ENCODE data around the gene LIN52.
"Not testable (repeated sequence)": the region's sequence is repeated elsewhere in the genome, so short reads cannot be mapped to it uniquely, and the experiment has no call there.

Gene LIN52

DNA sequence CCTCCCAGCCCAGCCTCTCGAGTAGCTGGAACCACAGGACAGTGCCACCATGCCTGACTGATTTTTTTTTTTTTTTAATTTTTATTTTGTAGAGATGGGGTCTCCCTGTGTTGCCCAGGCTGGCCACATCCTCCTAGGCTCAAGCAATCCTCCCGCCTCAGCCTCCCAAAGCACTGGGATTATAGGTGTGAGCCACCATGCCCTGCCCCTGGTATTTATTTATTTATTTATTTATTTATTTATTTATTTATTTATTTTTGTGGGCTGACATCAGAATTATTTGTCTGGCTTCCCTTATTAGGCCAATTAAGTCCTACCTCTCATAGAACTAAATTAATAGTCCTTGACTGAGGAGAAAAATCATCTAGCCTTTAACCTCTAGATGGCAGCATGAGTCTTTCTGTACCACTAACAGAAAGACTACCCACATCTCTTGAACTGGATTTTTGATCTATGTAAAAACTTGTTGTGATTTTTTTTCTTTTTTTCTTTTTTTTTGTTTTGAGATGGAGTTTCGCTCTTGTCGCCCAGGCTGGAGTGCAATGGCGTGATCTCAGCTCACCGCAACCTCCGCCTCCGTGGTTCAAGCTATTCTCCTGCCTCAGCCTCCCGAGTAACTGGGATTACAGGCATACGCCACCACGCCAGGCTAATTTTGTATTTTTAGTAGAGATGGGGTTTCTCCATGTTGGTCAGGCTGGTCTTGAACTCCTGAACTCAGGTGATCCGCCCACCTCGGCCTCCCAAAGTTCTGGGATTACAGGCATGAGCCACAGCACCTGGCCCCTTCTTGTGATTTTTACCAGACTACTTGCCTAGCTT is 26.9 kb downstream of the LIN52 start:
- peak; percentile 2 for DNase-seq

DNA sequence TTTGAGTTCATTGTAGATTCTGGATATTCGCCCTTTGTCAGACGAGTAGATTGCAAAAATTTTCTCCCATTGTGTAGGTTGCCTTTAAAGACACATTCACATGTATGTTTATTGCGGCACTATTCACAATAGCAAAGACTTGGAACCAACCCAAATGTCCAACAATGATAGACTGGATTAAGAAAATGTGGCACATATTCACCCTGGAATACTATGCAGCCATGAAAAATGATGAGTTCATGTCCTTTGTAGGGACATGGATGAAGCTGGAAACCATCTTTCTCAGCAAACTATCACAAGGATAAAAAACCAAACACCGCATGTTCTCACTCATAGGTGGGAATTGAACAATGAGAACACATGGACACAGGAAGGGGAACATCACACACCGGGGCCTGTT is 40.7 kb downstream of the LIN52 start:
- DNase-seq: not testable (repeated sequence)

DNA sequence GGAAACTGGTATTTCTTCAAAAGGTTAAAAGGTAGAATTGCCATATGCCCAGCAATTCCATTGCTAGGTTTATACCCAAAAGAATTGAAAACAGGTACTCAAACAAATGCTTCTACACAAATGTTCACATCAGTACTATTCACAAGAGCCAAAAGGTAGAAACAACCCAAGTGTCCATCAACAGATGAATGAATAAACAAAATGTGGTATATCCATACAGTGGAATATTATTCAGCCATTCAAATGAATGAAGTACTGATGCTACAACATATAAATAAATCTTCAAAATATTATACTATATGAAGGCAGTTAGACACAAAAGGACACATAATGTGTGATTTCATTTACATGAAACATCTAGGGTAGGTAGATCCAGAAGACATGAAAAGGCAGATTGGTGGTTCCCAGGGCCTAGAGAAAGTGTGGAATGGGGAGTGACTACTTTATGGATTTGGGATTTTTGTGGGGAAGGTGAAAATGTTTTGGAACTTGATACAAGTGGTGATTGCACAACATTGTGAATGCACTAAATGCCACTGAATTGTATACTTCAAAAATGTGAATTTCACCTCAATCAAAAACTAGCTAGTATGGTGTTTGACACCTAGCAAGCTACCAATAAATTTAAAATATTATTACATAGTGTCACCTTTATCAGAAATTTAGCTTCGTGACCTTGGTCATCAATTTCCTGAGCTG is 41.7 kb downstream of the LIN52 start:
- DNase-seq: no peak

DNA sequence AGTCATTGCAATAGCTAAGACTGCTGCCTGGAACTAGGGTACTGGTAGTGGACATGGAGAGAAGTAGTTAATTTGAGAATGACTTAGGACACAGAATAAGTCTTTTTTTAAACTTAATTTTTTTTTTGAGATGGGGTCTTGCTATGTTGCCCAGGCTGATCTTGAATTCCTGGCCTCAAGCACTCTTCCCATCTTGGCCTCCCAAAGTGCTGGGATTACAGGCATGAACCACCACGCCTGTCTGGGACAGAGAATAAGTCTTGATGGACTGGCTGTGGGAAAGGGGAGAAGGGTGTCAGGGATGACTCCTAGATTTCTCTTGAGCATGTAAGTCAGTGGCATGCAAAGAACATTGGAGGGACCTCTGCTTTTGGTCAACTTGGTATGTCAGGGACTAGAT is 42.9 kb downstream of the LIN52 start:
- no peak for DNase-seq

DNA sequence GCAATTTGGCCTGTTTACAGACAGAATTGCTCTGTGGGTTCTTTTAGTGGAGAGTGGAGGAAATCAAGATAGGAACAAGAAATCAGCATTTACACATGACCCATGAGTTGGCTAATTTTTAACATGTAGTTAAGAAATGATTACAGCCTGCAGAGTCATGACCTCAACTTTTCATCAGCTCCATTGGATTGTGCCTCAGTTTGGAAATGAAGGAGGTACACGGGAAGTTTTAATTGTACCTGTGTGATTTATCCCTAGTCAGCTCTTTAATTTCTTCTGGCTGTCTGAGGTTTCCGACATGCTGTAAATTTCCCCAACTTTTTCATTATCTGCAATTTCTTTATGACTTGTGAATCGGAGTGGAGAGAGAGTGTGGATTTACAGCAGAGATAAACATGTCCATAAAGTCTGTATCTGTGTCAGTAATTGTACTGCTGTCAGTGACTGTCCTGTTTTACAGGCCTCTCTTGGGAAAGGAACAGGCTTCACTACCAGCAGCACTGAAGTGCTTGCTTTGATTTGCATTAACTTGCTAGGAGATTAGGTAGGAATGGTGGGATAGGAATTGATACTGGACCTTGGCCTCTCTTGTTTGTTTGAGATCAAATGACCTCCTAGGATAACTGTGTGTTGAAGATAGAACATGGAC is 49.2 kb downstream of the LIN52 start:
- DNase-seq: no peak

DNA sequence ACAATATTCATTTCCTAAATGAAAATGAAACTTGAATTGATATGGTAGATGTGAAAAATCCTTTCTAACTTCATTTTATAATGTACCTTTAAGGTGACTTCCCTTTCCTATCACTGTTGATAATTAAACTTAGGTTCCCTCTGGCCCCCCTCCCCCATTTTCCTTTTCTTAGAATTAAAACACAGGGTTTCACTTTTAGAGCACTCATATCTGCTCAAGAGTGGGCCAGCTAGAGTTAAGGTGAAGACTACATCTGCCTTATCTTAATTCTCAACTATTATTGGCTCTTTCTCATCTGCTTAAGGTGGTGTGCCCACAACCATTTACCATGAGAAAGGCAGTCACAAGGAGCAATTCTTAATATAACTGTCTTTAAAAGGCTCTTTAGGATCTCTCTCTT is 49.7 kb downstream of the LIN52 start:
- DNase-seq: no peak

DNA sequence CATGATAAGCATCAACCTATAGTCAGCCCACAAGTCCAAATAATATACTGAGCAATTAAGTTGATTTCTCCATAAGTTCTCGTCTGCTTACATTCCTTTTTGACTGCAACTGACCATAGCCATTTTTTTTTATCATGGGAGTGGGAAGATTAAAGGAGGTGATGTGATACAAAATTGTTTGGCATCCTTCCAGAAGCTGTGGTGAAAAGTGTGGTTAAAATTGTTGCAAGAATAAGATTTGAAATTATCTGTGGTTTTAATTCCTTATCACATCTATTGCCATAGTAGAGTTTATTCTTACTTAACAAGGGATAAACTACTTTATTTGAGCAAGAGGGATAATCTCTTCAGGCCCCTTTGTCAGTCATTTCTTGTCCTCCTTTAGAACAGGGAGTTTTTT is 50.7 kb downstream of the LIN52 start:
- no peak for DNase-seq

DNA sequence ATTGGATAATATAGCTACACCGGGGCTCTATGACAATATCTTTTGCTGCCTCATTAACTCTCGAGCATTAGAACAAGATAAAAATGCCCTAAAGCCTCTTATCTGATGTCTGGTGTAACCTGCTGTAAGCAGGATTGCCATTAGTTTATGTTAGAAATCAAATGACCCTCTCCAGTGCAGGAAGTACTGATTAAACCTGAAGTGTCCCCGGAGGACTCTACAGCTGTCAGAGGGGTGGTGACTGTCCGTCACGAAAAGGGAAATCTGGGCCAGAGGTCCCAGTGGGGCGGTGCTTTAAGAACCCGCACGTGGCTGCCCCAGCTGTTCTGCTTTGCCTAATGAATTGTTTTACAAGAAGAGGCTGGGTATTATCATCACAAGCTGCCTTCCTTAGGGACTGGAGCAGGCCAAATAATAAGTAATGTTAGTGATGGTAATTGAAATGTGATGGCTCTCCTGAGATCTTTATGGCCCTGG is 55.7 kb downstream of the LIN52 start:
- peak; percentile 76 for DNase-seq

DNA sequence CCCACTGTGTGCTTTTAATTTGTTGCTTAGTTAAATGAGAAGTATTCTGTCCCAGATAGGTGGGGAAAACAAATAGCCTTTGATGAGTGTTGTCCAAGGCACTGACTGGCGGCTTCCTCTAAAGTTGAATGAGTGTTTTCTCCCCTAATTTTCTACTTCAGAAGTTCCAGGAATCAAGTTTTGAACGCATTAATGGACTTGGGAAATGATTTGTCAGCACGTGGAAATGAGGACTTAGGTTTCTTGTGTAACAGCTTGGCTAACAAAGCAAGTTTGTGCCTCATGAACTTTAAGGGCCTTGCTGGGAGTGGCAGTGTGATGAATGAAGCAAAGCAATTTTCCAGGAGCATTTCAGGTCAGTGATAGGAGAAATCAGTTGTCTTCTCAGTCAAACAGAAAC is 56.9 kb downstream of the LIN52 start:
- no peak for DNase-seq

DNA sequence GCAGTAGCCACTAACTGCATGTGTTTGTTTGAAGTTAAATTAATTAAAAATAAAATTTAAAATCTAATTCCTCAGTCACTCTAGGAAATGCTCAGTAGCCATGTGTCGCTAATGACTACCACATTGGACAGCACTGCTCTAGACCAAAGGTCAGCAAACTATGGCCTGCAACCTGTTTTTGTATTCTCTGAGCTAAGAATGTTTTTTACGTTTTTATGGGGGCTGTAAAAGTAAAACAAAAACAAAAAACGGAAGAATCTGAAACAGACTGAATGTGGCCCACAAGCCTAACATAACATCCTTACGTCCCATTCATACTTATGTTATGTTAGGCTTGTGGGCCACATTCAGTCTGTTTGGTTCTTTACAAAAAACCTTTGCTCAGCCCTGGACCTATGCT is 57.8 kb downstream of the LIN52 start:
- no peak for DNase-seq

DNA sequence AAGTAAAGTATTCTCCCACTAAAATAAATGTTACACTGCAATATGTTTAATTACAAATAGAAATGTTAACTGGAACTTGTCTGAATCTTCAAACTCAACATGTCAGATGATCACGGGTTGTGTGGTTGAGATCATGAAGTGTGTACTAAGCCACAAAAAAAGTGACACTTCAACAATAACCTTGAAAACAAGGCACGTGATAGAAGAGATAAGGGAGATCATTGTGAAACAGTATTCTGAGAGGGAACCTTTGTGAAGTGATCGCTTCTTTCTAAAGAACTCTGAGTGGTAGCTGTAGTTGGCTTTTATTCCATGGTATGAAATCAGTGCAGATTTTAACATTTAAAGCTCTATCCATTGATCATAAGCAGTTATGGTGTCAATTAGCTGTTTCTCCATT is 60.0 kb downstream of the LIN52 start:
- DNase-seq: no peak

DNA sequence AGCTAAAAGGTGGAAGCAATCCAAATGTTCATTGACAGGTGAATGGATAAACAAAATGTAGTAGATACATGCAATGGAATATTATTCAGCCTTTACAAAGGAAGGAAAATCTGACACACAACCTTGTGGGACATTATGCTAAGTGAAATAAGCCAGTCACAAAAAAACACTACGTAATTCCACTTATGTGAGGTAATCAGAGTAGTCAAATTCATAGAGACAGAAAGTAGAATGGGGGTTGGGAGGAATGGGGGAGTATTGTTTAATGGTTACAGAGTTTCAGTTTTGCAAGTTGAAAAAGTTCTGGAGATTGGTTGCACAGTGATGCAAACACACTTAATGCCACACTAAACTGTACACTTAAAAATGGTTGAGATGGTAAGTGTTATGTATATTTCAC is 62.8 kb downstream of the LIN52 start:
- no peak for DNase-seq

DNA sequence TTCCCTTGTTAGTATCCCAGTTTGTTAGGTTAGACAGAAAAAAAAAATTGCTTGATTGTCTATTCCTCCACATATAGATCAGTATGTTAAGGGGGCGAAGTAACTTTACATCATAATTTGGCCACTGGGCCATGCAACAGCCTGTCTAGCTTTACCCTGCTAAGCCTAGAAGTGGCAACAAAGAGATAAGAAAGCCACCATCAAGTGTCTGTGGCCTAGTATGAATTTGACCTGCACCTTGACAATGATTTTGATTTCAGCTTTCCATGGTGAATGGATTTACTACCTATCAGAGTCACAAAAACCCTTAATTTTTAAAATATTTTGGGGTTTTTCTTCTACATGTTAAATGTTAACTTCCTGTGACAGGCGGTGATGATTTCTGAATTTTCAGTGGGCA is 63.9 kb downstream of the LIN52 start:
- no peak for DNase-seq

DNA sequence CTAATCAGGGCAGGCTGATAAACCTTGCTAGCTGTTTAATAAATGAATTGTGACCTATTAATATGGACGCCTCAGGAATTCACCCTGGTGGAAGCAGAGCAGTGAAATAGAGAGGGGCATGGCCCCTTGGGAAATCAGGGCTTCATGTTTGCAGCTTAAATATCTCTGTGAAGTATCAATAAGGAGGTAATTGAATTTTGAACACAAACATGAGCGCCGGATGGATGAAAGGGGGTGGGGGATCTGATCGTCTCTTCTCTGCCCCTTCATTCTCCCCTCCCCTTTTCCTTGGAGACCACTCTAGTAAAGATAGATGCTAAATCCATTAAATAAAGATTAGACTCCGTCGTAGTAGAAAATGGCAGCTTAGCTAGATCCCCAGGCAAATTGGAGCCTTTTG is 70.5 kb downstream of the LIN52 start:
- DNase-seq: no peak

DNA sequence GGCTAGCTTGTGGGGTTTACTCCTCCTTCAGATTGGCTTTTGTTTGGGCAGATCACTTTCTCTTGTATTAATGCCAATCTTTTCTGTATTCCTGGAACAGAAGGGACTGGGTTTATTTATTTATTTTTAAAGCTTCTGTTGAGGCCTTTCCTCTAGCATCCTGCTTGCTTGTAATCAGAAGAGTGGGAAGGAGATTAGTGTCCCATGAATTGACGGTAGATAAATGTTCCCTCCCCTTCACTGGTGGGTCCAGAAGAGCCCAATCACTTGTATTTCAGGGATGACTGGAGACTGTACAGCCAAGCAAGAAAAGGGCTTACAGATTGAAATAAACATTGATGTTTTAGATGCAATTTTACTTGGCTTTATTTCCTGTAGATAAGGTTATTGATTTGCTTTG is 71.0 kb downstream of the LIN52 start:
- DNase-seq: no peak

DNA sequence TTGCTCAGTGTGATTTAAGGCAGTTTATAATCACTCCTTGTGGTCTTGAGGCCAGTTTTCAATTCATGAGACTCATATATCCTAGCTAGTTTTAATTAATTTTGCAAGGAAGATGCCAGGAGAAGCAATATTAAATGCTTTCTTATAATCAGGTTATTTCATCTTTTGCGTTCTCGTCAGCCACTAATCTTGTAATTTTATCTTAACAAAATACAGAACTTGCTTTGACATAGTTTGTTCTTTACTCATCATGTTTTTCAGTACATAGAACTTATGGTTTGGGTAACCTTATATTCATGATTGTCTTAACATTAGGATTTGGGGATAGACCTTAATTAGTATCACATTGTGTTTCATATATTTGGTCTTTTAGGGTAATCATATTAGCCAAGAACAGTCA is 76.0 kb downstream of the LIN52 start:
- no peak for DNase-seq

DNA sequence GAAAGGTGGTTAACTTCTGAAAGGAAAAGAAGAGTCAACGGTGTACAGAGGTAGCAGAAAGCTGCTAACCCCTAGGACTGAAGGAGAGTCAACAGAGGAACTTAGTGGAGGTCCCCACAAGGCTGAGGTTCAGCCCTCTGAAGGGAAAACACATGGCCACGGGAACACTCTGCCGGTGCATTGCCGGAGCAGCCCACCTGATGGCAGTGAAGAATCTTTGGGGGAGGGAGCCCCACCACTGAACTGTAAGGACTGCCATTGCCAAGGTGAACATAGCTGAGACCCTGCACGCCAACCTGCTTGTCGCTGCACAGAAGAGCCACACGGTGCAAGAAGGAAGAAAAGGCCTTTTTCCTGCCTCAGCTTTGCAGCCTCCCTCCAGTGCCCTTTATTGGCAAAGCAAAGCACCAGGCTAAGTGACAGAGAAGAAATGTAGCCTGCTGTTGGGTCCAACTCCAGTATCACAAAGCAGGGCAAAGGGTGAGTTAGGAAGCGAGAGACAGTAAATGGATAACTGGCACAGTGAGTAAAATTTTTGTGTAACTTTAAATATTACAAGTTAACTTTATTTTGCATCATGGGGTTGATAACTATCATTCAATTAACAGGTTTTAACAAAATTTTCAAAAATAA is 76.9 kb downstream of the LIN52 start:
- no peak for DNase-seq

DNA sequence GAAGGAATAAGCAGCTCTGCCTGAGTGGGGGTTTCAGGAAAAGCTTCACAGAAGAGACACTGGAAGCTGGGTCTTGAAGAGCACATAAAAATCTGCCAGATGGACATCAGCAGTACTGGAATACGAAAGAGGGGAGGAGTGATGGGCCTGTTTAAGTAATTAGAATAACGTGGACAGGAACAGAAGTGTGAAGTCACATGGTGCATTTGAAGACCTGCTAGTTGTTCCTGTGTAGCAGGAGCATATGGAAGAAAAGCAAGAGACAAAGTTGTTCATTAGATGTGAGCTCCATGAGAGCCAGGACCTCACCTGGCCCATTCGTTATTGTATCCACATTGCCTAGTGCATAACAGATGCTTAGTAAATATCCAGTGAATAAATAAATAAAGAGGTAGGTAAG is 85.2 kb downstream of the LIN52 start:
- no peak for DNase-seq

DNA sequence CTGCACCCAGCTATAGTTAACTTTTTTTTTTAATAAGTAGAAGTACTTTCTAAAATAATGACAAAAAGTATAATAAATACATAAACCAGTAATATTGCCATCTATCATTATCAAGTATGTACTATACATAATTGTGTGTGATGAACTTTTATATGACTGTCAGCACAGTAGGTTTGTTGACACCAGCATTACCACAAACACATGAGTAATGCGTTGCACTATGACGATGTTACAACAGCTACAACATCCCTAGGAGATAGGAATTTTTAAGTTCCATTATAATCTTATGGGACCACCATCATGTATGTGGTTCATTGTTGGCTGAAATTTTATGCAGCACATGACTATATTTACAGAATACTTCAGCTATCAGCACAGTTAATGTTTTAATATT is 91.6 kb downstream of the LIN52 start:
- DNase-seq: no peak

DNA sequence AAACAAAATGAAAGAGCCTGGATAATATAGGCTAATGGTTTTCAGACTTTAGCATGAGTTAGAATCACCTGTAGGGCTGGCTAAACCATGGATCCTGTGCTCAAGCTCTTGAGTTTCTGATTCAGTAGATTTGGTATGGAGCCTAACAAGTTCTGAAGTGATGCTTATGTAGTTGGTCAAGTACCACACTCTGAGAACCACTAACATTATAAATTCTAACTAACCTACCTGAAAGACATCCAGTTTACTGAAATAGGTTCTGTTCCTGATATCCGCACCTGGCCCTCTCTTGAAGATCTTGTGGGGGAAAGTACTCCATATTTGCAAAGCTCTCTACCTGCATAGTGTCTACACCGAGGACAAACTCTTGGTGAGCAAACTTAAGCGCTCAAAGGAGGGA is 95.1 kb downstream of the LIN52 start:
- DNase-seq: peak; percentile 9

DNA sequence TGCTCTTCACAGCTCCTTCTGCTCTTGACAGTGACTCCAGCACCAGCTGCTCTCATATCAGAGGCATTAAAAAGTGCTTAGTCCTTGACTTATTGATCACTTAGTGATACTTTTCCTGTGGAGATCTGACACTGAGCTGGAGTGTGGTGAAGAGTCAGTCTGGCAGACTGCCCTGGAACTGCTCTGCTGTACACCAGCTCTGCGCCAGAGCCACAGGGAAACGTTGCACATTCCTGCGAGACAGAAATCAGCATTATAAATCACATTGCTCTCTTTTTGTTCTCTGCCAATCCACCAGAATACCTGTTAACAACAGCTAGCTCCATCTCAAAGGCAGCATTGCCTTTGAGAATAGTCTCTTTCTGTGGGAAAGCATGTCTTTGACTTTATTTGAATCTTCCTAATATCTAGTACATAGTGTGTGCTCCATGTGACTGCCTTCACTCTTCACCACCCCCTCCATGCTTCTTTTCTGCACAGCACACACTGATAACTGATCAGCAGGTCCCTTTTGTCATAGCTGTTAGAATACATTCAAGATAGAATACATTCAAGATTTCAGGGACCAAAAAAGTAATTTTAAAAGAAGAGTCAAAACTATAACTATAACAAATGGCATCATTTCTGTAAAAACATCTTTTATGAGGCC is 106.3 kb downstream of the LIN52 start:
- peak; percentile 7 for DNase-seq

DNA sequence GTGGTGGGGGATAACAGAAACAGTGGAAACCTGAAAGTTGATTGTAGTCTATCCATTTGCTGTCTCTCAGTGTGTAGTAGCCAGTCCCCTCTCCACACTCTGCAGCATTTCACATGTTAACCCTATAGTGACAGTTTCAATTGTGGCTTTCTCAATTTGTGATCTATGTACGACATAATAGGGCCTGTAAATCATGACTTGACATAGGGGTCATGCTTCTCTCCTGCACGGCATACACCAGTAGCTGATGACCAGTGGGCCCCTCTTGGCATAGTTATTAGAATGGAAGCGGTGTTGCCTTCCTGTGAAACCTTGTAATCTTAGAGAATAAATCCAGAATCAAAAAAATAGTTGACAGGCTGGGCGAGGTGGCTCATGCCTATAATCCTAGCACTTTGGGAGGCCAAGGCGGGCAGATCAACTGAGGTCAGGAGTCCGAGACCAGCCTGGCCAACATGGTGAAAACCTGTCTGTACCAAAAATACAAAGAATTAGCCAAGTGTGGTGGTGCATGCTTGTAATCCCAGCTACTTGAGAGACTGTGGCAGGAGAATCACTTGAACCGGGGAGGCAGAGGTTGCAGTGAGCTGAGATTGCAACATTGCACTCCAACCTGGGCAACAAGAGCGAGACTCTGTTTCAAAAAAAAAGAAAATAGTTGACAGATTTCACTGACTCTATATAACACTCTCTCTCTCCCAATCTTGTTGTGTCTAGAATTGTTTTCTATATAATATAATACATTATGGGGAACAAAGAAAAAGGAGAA is 109.9 kb downstream of the LIN52 start:
- DNase-seq: no peak
